Tibial artery (tissue), 4 donors: ENCODE measurements around the gene ZC3HAV1.
A peak's percentile ranks its signal among the peaks of the same experiment; 100 is the strongest.

ENCODE experiments used
- DNase-seq, 2 donors: peaks; one replicate each; pipeline ENCODE4 v3.0.0-alpha.2; 2019
- H3K27ac ChIP-seq, 2 donors: fragments of 200-600 bp; sonication (generic) in 1 of 2; 1 replicate in 1 of 2; 2 replicates in 1 of 2; pipeline ENCODE4 v1.5.1; 2018 to 2019; ENCODE audit warnings: mild to moderate bottlenecking in 1 of 2
- H3K27me3 ChIP-seq, 2 donors: fragments of 200-600 bp; sonication (generic) in 1 of 2; one replicate each; pipeline versions ENCODE4 v1.5.1 to v1.6.0; 2016 to 2019
- H3K36me3 ChIP-seq, 3 donors: fragments of 200-600 bp; sonication (generic) in 2 of 3; one replicate each; pipeline ENCODE4 v1.5.1; 2016 to 2019; ENCODE audit warnings: mild to moderate bottlenecking in 2 of 3
- H3K4me1 ChIP-seq, 4 donors: fragments of 200-600 bp; sonication (generic) in 2 of 4; 1 replicate in 3 of 4; 2 replicates in 1 of 4; pipeline ENCODE4 v1.5.1; 2016 to 2019
- H3K4me3 ChIP-seq, 2 donors: fragments of 200-600 bp; sonication (generic) in 1 of 2; 1 replicate in 1 of 2; 2 replicates in 1 of 2; pipeline ENCODE4 v1.5.1; 2018 to 2019; ENCODE audit warnings: mild to moderate bottlenecking in 2 of 2
- H3K9me3 ChIP-seq, 3 donors: fragments of 200-600 bp; sonication (generic) in 1 of 3; one replicate each; pipeline ENCODE4 v1.5.1; 2016 to 2019
- CTCF ChIP-seq, 2 experiments: fragments of 200-600 bp in 1 of 2; fragments of 450-650 bp in 1 of 2; IDR thresholded peaks; one replicate each; pipeline ENCODE4 v1.5.1; 2017 to 2019; ENCODE audit warnings: antibody characterized with exemption in 2 of 2, mild to moderate bottlenecking in 1 of 2, moderate library complexity in 1 of 2
- intact Hi-C: fragments of 100-400 bp; cut with DNase I; formaldehyde crosslinking; loops from one replicate; pipeline ENCODE4 v1.15.0; 2023; ENCODE audit warnings: low total_unique reads

ZC3HAV1 gene

DNA sequence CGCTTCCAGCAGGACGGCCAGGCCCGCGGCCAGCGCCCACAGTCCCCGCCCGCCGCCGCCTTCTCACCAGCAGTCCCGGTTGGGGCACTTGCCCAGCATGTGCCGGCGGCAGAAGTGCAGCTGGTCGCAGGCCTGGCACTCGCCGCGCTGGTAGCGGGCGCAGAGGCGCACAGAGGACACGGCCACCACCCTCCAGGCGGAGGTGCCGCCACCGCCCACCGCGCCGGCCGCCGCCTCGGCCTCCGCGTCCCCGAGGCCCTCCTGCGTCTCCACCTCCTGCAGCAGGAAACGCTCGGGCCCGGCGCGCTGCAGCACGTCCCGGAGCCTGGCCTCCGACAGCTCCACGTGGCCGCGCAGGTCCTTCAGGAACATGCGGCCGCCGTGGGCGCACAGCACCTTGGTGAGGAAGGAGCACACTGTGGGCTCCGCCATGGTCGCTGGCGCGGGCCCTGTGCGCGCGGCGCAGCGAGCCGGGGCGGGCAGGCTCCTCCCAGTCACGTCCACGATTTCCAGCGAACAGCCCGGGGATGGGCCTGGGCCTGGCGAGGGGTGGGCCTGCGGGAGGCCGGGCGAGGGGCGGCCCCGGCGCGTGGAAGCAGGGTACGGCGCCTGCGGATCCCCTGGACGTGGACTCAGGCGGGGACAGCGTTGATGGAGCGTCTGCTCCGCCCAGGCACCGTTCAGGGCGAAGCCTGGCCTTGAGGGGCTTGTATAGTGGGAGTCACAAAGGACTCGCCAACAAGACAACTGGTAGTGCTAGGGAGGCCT is 73.8 kb downstream of the ZC3HAV1 start, which contains the start of gene ZC3HAV1L:
Gene ZC3HAV1L (minus strand): TSS at position 457 of the 768 bp plus-strand sequence. CDS start 25 bp downstream, at position 432.
- H3K9me3 ChIP-seq = no peaks in the 10 kb centered on the region
- intact Hi-C loops = no loop called here
- peak within 1 kb of the TSS; percentile 71 to 73 for H3K4me3 ChIP-seq
- H3K36me3 ChIP-seq = peaks cover 0 to 8% (median 5%) of the 10 kb centered on the region in 3 donors
- peak within 1 kb of the TSS; percentile 60 to 68 for H3K27ac ChIP-seq
- H3K4me1 ChIP-seq = peaks cover 0 to 18% (median 14%) of the 10 kb centered on the region in 4 donors
- peak; percentile 33 to 71 for DNase-seq
- no peaks in the 10 kb centered on the region for H3K27me3 ChIP-seq
- no peak for TF ChIP-seq CTCF (IDR thresholded peaks at IDR 0.05)

DNA sequence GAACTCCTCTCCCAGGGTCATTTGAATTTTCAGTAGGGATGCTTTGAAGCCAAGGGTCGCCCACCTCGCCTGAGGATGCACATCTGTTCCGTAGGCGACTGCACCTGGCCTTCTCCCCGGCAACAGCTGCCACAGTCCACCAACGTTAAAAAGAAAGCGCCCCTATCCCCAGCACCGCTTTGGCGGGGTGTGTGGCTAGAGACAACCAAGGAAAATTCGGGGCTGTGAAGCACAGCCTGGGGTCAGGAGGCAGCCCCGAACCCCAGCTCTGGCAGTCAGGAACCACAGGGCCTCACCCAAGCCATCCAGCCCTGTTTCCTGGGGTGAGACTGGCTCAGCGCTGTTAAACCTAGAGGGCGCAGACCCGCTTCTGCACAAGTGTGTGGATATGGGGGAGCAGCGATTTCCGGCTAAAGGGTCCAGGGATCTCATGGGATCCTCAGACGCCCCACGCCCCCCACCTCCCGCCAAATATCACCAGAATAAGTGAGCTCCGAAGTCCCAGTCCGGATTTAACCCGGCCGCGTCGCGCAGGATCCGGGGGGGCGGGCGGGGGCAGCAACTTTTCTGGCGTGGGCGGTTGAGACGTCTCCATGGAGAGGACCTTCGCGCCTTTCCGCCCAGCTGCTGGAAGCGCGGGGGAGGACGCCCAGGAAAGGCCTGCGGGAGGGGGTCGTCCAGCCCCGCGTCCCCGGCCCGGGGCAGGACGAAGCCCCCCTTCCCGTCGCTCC is 74.5 kb downstream of the ZC3HAV1 start:
- H3K36me3 ChIP-seq = peaks cover 0 to 15% (median 5%) of the 10 kb centered on the region in 3 donors
- peak in 1 of 2 donors; percentile 22 for DNase-seq
- peak overlapping the region; percentile 71 to 73 for H3K4me3 ChIP-seq
- H3K4me1 ChIP-seq = peaks cover 0 to 18% (median 14%) of the 10 kb centered on the region in 4 donors
- H3K27me3 ChIP-seq = no peaks in the 10 kb centered on the region
- no peaks in the 10 kb centered on the region for H3K9me3 ChIP-seq
- TF ChIP-seq CTCF (IDR thresholded peaks at IDR 0.05) = no peak
- H3K27ac ChIP-seq = peak overlapping the region; percentile 60 to 68
- intact Hi-C loops = no loop called here

DNA sequence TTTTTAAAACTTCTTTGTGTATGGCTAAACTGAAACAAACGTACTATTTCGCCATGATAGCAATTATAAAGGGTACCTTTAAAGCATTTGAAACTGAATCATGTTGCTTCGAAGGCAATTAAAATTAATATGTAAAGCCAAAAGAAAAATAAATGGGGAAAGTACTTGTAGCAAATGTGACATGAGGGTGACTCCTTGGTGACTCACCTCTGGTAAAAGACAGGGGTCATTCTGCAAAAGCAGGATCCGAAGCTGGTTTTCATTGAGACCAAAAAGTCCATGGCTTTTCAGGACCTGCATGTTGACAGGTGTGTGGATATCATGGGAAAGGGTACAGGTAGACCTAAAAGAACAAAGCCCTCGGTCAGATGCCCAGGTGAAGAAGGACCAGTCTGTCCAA is 75.2 kb downstream of the ZC3HAV1 start:
- intact Hi-C loops = no loop called here

DNA sequence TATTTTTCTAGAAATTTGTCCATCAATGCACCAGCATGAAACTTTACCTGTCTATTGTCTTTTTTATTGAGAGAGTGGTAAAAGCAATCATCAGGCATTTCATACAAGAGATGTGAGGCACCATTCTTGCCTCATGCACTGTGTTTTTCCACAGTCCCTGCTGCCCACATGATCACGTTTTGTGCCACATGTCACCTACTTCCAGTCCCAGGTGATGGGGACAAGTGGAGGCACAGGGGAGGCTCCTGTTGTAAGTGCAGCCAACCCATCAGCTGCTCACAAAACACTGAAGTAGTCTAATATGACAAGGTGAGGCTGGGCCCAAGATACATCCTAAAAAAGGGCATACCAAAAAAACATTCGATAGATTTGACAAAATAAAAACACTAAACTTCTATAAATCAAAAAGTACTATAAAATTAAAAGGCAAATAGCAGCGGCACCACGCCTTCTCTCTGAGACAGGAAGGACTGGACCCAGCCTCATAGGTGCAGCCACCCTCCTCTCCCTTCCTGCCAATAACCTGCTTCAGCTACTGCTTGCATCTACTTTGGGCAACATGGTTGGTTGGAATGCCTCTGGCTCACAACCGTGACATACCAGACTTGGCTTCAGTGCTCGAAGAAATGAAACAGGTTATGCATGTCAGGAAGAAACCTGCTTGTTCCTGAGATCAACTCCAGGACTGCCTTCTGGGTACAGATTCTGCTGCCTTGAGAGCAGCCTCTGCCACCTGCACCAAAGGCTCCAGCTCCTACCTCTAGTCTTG is 76.0 kb downstream of the ZC3HAV1 start:
- Histone ChIP-seq H3K27me3 (no peaks in the 10 kb centered on the region), H3K4me3 (no peak overlapping the region), H3K9me3 (no peaks in the 10 kb centered on the region), H3K36me3 (peaks cover 0 to 29% (median 14%) of the 10 kb centered on the region in 3 donors), H3K4me1 (peaks cover 0 to 18% (median 14%) of the 10 kb centered on the region in 4 donors), H3K27ac (no peak overlapping the region)
- DNase-seq = no peak
- intact Hi-C loops = no loop called here
- TF ChIP-seq CTCF (IDR thresholded peaks at IDR 0.05) = no peak

More for the DNA sequence above, 75.2 kb downstream of the ZC3HAV1 start:
- Histone ChIP-seq H3K4me3 (peak overlapping the region; percentile 71 to 73), H3K27ac (no peak overlapping the region), H3K4me1 (peaks cover 0 to 18% (median 14%) of the 10 kb centered on the region in 4 donors), H3K9me3 (no peaks in the 10 kb centered on the region), H3K27me3 (no peaks in the 10 kb centered on the region), H3K36me3 (peaks cover 0 to 21% (median 10%) of the 10 kb centered on the region in 3 donors)
- TF ChIP-seq CTCF (IDR thresholded peaks at IDR 0.05) = no peak
- DNase-seq = no peak

- Histone ChIP-seq H3K9me3 (no peaks in the 10 kb centered on the region), H3K27ac (no peak overlapping the region), H3K36me3 (peaks cover 0 to 40% (median 16%) of the 10 kb centered on the region in 3 donors), H3K27me3 (no peaks in the 10 kb centered on the region), H3K4me1 (peaks cover 0 to 18% (median 14%) of the 10 kb centered on the region in 4 donors), H3K4me3 (no peak overlapping the region)
- no peak for DNase-seq
- no peak for TF ChIP-seq CTCF (IDR thresholded peaks at IDR 0.05)
- intact Hi-C loops = no loop called here
Measured at GRCh38 chr7:139032473-139032872, 77.0 kb downstream of the ZC3HAV1 start.
